Measurements from ENCODE around the gene KDSR. TPM values are rescaled to one million over a fixed set of nuclear protein-coding genes. Genes with fewer than 3 reads are reported as not detected.

KDSR gene
- total RNA-seq, 1 experiment from 2014 or later, result 493 TPM

DNA sequence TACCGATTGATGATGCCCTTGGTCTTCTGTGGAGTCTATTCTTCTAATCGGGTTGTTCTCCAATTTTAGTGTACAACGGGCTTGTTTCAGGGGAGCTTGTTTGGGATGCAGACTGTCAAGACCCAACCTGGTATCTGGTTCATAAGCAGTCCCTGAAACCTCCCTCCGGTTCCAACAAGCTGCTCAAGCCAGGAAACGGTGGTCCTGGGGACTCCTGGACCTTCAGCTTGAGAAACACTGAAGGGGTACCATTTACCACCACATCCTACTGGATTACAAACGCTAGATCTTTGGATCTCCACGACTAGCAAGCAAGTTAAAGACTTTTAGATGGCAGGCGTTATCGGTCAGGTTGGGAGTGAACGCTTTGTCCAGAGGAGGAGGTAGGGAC is 49.5 kb downstream of the KDSR start:
- H3K4me1 ChIP-seq (ENCODE audit: insufficient read depth, low read length, poor library complexity, severe bottlenecking), result peaks cover 20% of the 10 kb centered on the region
- DNase-seq (ENCODE audit: low spot score), result no peak
- no peaks in the 10 kb centered on the region for H3K27me3 ChIP-seq (replicated peaks; ENCODE audit: insufficient read depth, low read depth, low read length, poor library complexity)
- peak overlapping the region; percentile 74 for H3K4me3 ChIP-seq (ENCODE audit: low read depth, low read length, poor library complexity, severe bottlenecking)
- no TSS peak for BruUV-seq (replicated peaks)
- CTCF ChIA-PET, result interaction anchor here (1.0 to 2.2 kb wide), 4 partner anchors 122 to 301 kb away, joined by 3 to 10 read pairs (median 3); no protein-coding TSS in a partner anchor
- intact Hi-C loops (cut with micrococcal nuclease; ENCODE audit: unreplicated experiment), result loop anchor here (2.0 kb wide), 1 partner anchor 187 kb away; no protein-coding TSS in a partner anchor
- POLR2A ChIA-PET (ENCODE audit: low non-redundant PET), result no interaction called here
- H3K27ac ChIP-seq (ENCODE audit: low read depth, low read length, poor library complexity, severe bottlenecking), result no peak overlapping the region
- no peaks in the 10 kb centered on the region for H3K36me3 ChIP-seq (ENCODE audit: insufficient read depth, low read length, poor library complexity, severe bottlenecking)
- TF ChIP-seq CTCF (conservative IDR thresholded peaks at IDR 0.05; ENCODE audit: low read depth, low read length) (no peak), EZH2 (IDR thresholded peaks at IDR 0.05; ENCODE audit: borderline replicate concordance, low read depth, low read length, poor library complexity, severe bottlenecking) (no peak)
- H3K9me3 ChIP-seq (ENCODE audit: low read depth, low read length, poor library complexity, severe bottlenecking), result no peaks in the 10 kb centered on the region

DNA sequence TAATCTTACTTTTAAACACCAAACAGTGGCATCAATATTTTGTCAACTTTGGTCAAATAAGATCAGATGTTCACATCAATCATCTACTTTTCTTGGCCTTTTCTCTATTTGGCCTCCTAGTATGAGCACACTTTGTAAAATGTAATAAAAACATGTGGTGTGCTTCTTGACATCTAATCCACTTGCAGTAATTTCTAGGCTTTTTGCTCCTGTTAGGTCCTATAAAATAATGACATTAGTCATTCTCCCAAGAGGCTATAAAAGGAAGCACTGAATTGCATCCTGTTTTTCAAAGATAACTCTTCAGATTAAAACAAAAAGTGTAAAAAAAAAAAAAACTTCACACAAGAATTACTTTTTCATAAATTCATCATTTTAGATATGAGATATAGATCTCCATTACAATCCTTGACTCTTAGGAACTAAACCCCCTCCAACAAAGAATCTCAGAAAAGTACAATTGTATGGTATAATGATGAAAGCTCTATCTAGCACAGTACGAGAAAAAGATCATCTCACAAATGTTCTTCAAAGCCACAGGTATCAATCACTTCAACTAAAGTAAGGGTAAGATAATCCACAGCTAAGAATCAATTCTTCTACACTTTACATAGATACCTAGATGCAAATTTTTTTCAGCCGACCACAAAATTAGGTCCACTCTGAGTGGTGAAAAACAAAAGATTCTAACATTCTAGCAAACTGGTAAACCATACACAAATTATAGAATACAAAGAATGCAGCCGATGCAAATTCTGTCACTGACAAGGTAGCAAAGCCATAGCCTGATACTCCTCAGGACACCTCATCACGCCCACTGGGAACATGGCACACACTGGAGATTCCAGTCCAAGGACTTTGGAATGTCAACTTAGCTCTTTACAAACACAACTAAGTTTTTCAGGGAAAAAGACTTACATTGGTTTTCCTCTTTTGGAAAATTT is 50.1 kb downstream of the KDSR start:
- Histone ChIP-seq H3K4me3 (ENCODE audit: low read depth, low read length, poor library complexity, severe bottlenecking) (peak overlapping the region; percentile 74), H3K27me3 (replicated peaks; ENCODE audit: insufficient read depth, low read depth, low read length, poor library complexity) (no peaks in the 10 kb centered on the region), H3K9me3 (ENCODE audit: low read depth, low read length, poor library complexity, severe bottlenecking) (no peaks in the 10 kb centered on the region), H3K36me3 (ENCODE audit: insufficient read depth, low read length, poor library complexity, severe bottlenecking) (no peaks in the 10 kb centered on the region), H3K27ac (ENCODE audit: low read depth, low read length, poor library complexity, severe bottlenecking) (no peak overlapping the region), H3K4me1 (ENCODE audit: insufficient read depth, low read length, poor library complexity, severe bottlenecking) (peaks cover 14% of the 10 kb centered on the region)
- CTCF ChIA-PET, result interaction anchor here (2.2 kb wide), 1 partner anchor 301 kb away, joined by 10 read pairs; no protein-coding TSS in a partner anchor
- TF ChIP-seq CTCF (conservative IDR thresholded peaks at IDR 0.05; ENCODE audit: low read depth, low read length) (no peak), EZH2 (IDR thresholded peaks at IDR 0.05; ENCODE audit: borderline replicate concordance, low read depth, low read length, poor library complexity, severe bottlenecking) (no peak)
- no TSS peak for BruUV-seq (replicated peaks)
- intact Hi-C loops (cut with micrococcal nuclease; ENCODE audit: unreplicated experiment), result loop anchor here (2.0 kb wide), 1 partner anchor 186 kb away; no protein-coding TSS in a partner anchor
- DNase-seq (ENCODE audit: low spot score), result peak; percentile 73
- POLR2A ChIA-PET (ENCODE audit: low non-redundant PET), result interaction anchor here (0.6 kb wide), 1 partner anchor 265 kb away, joined by 3 read pairs; no protein-coding TSS in a partner anchor

- Histone ChIP-seq H3K9me3 (ENCODE audit: low read depth, low read length, poor library complexity, severe bottlenecking) (no peaks in the 10 kb centered on the region), H3K27ac (ENCODE audit: low read depth, low read length, poor library complexity, severe bottlenecking) (no peak overlapping the region), H3K4me1 (ENCODE audit: insufficient read depth, low read length, poor library complexity, severe bottlenecking) (peaks cover 17% of the 10 kb centered on the region), H3K36me3 (ENCODE audit: insufficient read depth, low read length, poor library complexity, severe bottlenecking) (no peaks in the 10 kb centered on the region), H3K27me3 (replicated peaks; ENCODE audit: insufficient read depth, low read depth, low read length, poor library complexity) (no peaks in the 10 kb centered on the region), H3K4me3 (ENCODE audit: low read depth, low read length, poor library complexity, severe bottlenecking) (peak overlapping the region; percentile 74)
- no TSS peak for BruUV-seq (replicated peaks)
- CTCF ChIA-PET, result no interaction called here
- POLR2A ChIA-PET (ENCODE audit: low non-redundant PET), result no interaction called here
- DNase-seq (ENCODE audit: low spot score), result no peak
- intact Hi-C loops (cut with micrococcal nuclease; ENCODE audit: unreplicated experiment), result loop anchor here (2.0 kb wide), 1 partner anchor 185 kb away; no protein-coding TSS in a partner anchor
- TF ChIP-seq EZH2 (IDR thresholded peaks at IDR 0.05; ENCODE audit: borderline replicate concordance, low read depth, low read length, poor library complexity, severe bottlenecking), result no peak
- TF ChIP-seq CTCF (conservative IDR thresholded peaks at IDR 0.05; ENCODE audit: low read depth, low read length), result no peak
These were observed 51.1 kb downstream of the KDSR start for GRCh38 chr18:63315876-63316275.
